Hematopoietic multipotent progenitor cell treated with erythropoietin and hydrocortisone succinate and interleukin-3 and kit ligand, for 6 days (in vitro differentiated cells): ENCODE results near the gene LETM1.

Experiments
- DNase-seq: peaks from one replicate; pipeline ENCODE4 v3.0.0-alpha.2; 2015

LETM1 gene

DNA sequence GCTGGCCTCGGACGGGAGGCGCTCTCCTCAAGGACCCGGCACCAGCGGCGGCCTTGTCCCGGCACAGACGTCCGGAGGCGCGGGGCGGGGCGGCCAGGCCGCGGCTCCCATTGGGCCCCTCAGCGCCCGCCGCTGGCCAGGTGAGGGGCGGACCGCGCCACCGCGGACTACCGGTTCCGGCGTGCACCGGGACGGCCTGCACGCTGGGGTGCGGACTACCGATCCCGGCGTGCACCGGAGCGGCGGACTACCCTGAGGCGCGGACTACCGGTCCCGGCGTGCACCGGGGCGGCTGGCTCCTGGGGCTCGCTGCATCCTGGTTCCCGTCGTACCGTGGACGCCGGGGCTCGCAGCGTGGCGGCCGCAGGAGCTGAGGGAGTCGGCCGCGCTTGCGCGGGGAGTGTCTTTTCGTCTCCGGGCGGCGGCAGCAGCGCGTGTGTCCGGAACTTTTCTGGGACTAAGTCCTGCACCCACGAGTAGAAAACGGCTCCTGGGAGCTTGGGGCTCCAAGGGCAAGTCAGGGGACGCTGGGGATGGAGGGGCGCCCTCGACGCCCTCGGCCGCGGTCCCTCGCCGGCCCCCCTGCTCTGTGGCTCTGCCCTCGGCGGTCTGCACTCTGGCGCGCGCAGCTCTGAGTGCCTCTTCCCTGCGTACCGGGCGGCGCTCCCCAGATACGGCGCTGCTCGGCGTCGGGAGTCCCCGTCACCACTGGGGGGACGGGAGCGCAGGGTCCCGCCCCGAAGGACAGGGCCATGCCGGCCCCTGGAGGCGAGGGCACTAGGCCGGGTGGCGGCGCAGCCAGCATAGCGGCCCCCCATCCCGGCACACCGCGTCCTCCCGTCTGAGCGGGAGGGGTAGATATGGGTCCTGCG, at the start of gene LETM1:
Gene LETM1, minus strand, starts transcription at position 86 of the 872 bp plus-strand sequence. CDS start 206 bp downstream, outside the sequence.
- peak; percentile 97 for DNase-seq

- DNase-seq: no peak
Observed at GRCh38 chr4:1904042-1904441, 48.1 kb upstream of the LETM1 start.

DNA sequence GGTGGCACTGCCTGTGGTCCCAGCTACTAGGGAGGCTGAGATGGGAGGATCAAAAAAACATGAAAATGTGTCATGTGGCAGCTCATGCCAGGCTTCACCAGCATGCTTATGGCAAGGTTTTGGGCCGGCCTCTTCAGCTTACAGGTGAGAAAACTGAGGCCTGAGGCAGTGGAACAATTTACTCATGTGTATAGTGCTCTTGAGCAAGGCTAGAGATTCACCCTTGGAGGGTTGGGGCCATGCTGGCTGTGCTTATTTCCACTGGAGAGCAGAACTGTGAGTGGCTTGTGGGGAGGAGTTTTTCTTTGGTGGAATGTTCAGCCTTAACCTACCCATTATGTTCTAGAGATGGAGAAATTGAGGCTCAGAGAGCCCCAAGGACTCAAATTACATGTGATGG, 47.1 kb upstream of the LETM1 start:
- DNase-seq: no peak

DNA sequence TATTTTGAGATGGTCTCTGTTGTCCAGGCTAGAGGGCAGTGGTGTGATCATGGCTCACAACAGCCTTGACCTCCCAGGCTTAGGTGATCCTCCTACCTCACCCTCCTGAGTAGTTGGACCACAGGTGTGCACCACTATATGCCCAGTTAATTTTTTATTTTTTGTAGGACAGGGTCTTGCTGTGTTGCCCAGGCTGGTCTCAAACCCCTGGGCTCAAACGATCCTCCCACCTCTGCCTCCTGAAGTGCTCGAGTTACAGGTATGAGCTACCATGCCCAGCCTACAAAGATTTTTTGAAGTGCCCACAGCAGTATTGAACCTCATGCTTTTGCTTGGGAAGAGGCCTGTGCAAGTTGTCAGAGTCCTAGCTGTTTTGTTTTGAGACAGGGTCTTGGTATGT, 46.3 kb upstream of the LETM1 start:
- no peak for DNase-seq

GRCh38 chr4:1901127-1901526, 45.2 kb upstream of the LETM1 start:
- DNase-seq: no peak

DNA sequence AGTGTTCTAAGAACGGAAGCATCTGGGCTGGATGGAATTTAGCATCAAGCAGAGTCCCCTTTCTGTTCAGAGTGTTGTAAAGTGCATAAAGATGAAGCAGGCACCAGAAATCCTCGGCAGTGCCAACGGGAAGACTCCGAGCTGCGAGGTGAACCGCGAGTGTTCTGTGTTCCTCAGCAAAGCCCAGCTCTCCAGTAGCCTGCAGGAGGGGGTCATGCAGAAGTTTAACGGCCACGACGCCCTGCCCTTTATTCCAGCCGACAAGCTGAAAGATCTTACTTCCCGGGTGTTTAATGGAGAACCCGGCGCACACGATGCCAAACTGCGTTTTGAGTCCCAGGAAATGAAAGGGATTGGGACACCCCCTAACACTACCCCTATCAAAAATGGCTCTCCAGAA, 44.7 kb upstream of the LETM1 start:
- no peak for DNase-seq

- DNase-seq: no peak
Observed at GRCh38 chr4:1900087-1900433, 44.1 kb upstream of the LETM1 start.

DNA sequence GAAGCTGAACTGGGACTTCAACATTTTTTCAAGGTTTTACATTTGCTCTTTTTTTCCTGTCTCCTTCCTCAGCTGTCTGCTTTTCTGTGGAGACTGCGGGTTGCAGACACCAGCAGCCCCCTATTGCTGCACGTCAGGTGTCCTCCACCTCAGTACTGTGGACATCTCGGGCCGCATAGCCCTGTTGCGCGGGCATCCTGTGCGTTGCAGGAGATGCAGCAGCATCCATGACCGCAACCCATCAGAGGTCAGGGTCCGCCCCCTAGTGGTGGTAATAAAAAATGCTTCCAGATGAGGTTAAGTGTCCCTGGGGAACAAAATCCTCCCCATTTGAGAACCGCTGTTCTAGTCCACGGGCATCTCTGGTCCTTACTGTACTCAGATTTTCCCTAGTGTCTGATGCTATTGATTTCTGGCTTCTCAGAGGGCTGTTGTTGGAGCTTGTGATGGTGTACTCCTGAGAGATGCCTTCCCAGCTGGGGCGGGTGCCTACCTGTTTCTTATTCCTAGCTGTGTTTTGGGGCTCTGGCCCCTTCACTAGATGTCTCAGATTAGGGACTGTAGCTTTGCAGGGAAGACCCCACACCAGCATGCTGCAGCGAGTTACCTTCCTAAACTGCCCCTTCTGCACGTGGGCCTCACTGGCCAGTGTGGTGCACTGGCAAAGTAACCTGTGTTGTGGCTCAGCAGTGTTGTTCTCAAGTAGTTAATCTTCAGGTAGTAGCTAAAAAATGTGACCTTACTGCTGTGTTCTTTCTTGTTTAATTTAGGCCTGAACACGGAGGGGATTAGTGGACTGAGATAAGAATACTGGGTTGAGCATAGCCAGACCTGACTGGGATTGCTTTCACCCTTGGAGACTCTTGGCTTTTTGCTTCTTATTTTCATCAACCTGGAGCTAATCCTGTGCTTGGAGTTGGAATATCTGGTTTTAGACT, 43.5 kb upstream of the LETM1 start:
- DNase-seq: peak; percentile 91

DNA sequence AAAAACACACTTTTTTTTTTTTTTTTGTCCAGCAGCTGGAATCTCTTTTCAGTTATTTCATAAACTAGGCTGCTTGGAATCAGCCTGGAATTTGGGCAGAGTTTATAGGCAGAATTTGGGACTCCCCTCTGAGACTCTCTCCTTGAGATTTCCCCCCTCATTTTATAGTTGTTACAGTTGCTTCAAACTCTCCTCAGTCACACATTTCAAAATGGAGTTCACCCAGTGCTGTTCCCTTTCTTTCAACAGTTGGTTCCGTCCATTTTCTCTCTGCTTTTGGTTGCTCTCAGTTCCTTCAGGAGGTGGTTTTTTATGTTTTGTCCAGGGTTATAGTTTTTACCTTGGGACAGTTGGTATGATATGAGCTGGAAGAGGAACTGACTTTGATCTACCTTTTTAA, 42.7 kb upstream of the LETM1 start:
- no peak for DNase-seq

- no peak for DNase-seq
Observed at GRCh38 chr4:1898007-1898406, 42.1 kb upstream of the LETM1 start.

- DNase-seq: no peak
Observed at GRCh38 chr4:1896658-1896991, 40.7 kb upstream of the LETM1 start.

GRCh38 chr4:1895971-1896657, 40.2 kb upstream of the LETM1 start:
- no peak for DNase-seq

GRCh38 chr4:1890979-1891570, 35.1 kb upstream of the LETM1 start:
- no peak for DNase-seq

DNA sequence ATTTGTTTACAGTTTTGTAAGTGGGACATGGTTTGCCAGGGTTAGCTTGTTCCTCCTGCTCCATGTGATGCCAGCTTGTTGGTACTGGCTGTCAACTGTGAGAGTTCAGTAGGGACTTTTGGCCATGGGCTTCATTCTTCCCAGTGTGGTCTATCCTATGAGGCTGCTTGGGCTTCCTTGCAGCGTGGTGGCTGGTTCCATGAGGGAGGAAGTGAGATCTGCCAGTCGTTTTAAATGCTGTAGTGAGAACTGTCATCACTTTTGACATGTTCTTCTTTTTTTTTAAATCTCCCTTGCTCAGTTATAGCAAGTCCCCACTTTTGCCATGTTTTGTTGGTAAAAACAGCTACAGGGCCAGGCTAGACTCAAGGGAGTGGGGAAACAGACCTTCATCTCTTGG, 31.1 kb upstream of the LETM1 start:
- no peak for DNase-seq

DNA sequence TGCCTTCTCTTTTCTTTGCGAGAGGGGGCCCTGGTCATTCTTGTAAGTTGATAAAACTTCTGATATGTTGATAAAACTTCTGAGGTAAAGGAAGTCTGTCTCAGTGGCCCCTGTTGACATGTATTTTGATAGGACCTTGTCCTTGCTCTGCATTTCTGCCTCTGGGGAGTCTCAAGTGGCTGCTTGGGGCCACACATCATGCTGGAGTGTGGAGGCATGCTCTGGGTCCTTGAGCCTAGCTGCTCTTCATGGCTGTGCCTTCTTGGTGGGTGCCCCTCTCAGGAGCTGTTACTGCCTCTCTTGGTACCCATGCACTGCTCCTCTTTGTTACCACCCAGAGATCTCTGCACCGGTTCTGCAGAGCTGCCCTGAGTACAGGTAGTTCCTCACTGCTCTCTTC, 29.5 kb upstream of the LETM1 start:
- DNase-seq: no peak

DNA sequence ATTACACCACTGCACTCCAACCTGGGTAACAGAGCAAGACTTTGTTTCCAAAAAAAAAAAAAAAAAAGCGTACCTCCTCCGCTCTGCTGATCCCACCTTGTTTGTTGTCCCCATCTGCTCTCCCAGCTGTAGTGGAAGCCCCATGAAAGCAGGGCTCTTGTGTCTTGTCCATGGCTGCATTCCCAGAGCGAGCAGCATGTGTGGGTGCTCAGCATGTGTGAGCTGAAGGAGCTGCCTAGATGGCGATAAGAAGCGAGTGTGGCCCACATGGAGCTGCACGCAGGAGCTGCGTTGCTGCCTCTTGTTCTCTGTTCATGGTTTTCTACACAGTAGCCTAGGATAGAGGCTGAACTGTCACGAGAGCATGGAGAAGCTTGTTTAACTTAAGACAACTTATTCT, 27.6 kb upstream of the LETM1 start:
- DNase-seq: peak; percentile 50

DNA sequence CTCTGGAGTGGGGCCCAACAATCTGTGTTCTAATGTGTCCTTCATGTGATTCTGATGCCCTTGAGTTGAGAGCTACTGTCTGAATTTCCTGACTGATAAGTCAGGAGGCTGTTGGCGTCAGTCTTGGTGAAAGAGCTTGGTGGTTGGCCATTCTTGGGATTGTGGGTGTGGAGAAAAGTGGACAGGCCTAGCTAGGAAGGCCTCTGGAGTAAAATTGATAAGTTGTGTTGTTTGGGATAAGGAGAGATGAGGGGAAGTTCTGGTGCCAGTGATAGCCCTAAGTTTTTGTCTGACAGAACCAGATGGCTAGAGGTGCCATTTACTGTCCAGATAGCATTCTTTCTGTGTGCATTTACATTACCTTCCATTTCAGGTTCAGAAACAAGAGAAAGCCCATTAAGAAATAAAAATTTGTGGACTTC, 26.9 kb upstream of the LETM1 start:
- peak; percentile 97 for DNase-seq

- no peak for DNase-seq
Observed at GRCh38 chr4:1880332-1880731, 24.4 kb upstream of the LETM1 start.

DNA sequence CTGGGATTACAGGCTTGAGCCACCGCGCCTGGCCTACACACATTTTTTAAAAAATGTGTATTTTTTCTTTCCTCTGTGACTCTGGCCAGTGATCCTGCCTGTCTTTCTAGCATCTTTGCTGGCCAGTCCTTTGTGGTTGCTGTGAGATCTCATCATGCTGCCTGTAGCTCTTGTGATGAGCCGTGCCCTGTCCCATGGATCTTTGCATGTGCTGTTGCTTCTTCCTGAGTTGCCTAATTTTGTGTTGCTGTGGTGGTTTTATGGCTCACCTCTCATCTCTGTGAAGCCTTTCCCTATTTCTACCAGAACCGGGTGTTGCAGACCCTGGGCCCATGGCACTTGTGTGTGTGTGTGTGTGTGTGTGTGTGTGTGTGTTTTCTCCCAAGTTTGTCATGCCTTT, 23.5 kb upstream of the LETM1 start:
- peak; percentile 58 for DNase-seq

- DNase-seq: no peak
Observed at GRCh38 chr4:1874201-1874600, 18.2 kb upstream of the LETM1 start.

DNA sequence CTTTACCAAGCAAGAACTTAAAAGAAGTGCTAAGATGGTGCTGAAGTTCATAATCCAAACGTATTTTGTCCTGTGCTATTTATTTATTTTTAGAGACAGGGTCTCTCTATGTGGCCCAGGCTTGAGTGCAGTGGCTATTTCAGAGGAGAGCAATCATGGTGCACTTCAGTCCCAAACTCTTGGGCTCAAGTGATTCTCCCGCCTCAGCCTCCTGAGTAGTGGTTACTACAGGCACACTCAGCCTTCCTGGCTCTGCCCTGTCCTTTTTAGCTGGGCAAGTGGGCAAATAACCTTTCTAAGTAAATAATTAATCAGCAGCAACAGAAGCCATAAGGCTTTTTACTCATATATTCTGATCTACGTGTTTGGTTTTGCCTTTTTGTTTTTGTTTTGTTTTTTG, 17.8 kb upstream of the LETM1 start:
- DNase-seq: no peak

GRCh38 chr4:1873291-1873690, 17.3 kb upstream of the LETM1 start:
- DNase-seq: no peak

DNA sequence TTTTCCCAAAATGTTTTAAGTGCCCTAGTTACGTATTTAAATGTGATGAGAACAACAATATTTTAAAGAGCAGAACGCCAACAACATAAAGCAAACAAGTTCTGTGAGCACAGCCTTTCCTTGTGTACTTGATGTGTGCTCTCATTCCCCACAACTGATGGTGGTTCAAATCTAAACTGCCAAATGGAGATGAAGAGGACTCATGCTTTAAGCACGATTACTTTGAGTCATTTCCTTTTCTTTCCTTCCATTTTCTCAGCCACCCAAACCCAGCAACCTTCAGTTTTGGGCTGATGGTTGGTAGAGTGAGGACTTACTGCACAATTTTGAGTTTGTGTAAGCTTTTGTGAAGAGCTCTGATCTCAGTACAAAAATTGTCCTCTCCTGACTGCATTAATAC, 16.9 kb upstream of the LETM1 start:
- no peak for DNase-seq
